SH-SY5Y (cell line): ENCODE data around the gene TCAF1.

Experiments used
- GATA2 ChIP-seq: IDR thresholded peaks from 2 replicates; pipeline ENCODE4 v1.6.1; 2011; ENCODE audit warnings: mild to moderate bottlenecking, low read depth, low read length
- GATA3 ChIP-seq: IDR thresholded peaks from 2 replicates; pipeline ENCODE4 v1.6.1; 2011; ENCODE audit warnings: low read depth, mild to moderate bottlenecking, low read length, moderate library complexity

GRCh38 chr7:143900230-143900766, 1.7 kb downstream of the TCAF1 start:
- no peak for TF ChIP-seq GATA2
- TF ChIP-seq GATA3: no peak
